ENCODE results near the gene DCDC2.

DNA sequence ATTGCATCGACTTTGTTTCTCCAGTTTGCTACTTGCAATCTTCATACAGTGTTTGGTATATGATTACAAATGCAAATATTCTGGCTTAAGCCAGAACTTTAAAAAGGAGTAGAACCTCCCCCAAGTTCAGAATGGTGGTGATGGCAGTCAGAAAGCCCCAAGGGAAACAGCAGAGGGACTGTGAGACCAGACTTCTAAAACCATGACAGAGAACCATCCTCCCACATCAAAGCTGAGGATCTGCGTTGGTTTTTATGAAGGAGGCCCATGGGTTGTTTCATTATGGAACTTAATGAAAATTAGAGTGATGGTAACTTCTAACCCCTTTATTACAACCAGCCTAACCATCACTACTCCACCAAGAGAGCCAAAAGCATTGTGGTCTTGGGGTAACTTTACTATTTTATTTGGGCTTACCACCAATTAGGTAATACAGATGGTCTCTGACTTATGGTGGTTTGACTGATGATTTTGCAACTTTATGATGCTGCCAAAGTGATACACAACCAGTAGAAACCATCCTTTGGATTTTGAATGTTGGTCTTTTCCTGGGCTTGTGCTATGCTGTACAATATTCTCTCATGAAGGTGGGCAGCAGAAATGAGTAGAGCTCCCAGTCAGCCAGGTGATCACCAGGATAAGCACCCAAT, 34.0 kb upstream of the DCDC2 start:
- TF ChIP-seq POLR2A (IDR thresholded peaks at IDR 0.05; ENCODE audit: low read length): no peak
- no peak for TF ChIP-seq GATA1 (IDR thresholded peaks at IDR 0.05; ENCODE audit: low read depth, low read length)
